ENCODE measurements around the gene PLEKHA7. TPM values are rescaled to one million over a fixed set of nuclear protein-coding genes. Genes with fewer than 3 reads are reported as not detected.

PLEKHA7 gene
- total and polyA plus RNA-seq, 2 of the 4 experiments (the other 2 are of a cell fraction), result 0.12 TPM; not detected in 1

- no peaks in the 10 kb centered on the region for H3K36me3 ChIP-seq (ENCODE audit: control insufficient read depth, insufficient read depth, low read length)
- H3K4me3 ChIP-seq (ENCODE audit: insufficient read depth, low read depth, low read length), result no peak overlapping the region; the same call in 1 of the 2 replicates
- intact Hi-C loops (cut with micrococcal nuclease), result no loop called here
- WGBS, 2 experiments (ENCODE audit: extremely low coverage in 2 of 2, insufficient read length in 1 of 2), result 1% methylated on average over 26 of the region's 51 CpGs; no CpG with 5 or more reads in 1 of the 2 experiments
- H2AK9ac ChIP-seq (replicated peaks; ENCODE audit: low read depth, low read length, poor library complexity), result no peak overlapping the region
- H3K9me1 ChIP-seq (ENCODE audit: insufficient read depth, low read length), result no peaks in the 10 kb centered on the region
- no peak overlapping the region for H3K9ac ChIP-seq (ENCODE audit: low read depth, low read length)
- H4K91ac ChIP-seq (ENCODE audit: insufficient read depth, low read depth, low read length), result no peak overlapping the region
- ATAC-seq (ENCODE audit: low read depth), result peak; percentile 66
- H2BK15ac ChIP-seq (ENCODE audit: low read depth, low read length), result no peak overlapping the region
- no peak overlapping the region for H3K14ac ChIP-seq (replicated peaks; ENCODE audit: low read depth, low read length)
- ChIA-PET POLR2A (ENCODE audit: unreplicated experiment) (no interaction called here), CTCF (no interaction called here)
- no peaks in the 10 kb centered on the region; the same call in 1 of the 2 replicates for H4K20me1 ChIP-seq (ENCODE audit: insufficient read depth, low read length)
- H3K23ac ChIP-seq (ENCODE audit: low read depth, low read length), result no peak overlapping the region
- no peaks in the 10 kb centered on the region for H3K9me3 ChIP-seq (ENCODE audit: control insufficient read depth, insufficient read depth, low read length)
- BruUV-seq (replicated peaks), result no TSS peak
- H3K4me2 ChIP-seq (ENCODE audit: low read depth, low read length), result peak overlapping the region; percentile 41; the same call in 1 of the 2 replicates
- H3K27ac ChIP-seq (ENCODE audit: insufficient read depth, low read length), result no peak overlapping the region
- dilution Hi-C loops (cut with HindIII; ENCODE audit: low sequenced_read_pairs, unreplicated experiment), result no loop called here
- H3K4ac ChIP-seq (ENCODE audit: low read depth, low read length), result no peak overlapping the region
- H3K56ac ChIP-seq (ENCODE audit: extremely low read depth, insufficient read depth, low read length), result no peak overlapping the region
- H3K4me1 ChIP-seq (ENCODE audit: control insufficient read depth, insufficient read depth, low read length), result no peaks in the 10 kb centered on the region
- no peak overlapping the region for H3K18ac ChIP-seq (ENCODE audit: low read depth, low read length)
- no peak overlapping the region for H2BK5ac ChIP-seq (ENCODE audit: low read depth, low read length, poor library complexity, severe bottlenecking)
- no peak overlapping the region for H2BK20ac ChIP-seq (ENCODE audit: low read depth, low read length)
- in situ Hi-C loops (cut with MboI; ENCODE audit: low sequenced_read_pairs), result loop anchor here (25.0 kb wide), 1 partner anchor 587 kb away; no protein-coding TSS in a partner anchor
- no peak for TF ChIP-seq NFE2L2 (IDR thresholded peaks at IDR 0.05; ENCODE audit: low read depth, low read length)
- no peaks in the 10 kb centered on the region for H3K79me1 ChIP-seq (ENCODE audit: low read depth in 1 of 2, low read length in 2 of 2)
- DNase-seq, result no peak
- H2AK5ac ChIP-seq (ENCODE audit: low read depth, low read length), result no peak overlapping the region
- H4K8ac ChIP-seq (ENCODE audit: low read depth in 2 of 2, low read length in 2 of 2), result no peak overlapping the region
- peaks cover 57% of the 10 kb centered on the region for H3K27me3 ChIP-seq (ENCODE audit: control insufficient read depth, insufficient read depth, low read length)
- H4K5ac ChIP-seq (ENCODE audit: low read depth, low read length), result no peak overlapping the region
- peak overlapping the region; percentile 62 for H2AFZ ChIP-seq (replicated peaks; ENCODE audit: low read length, poor library complexity)
- no peak overlapping the region for H2BK120ac ChIP-seq (ENCODE audit: low read depth, low read length)
Observed at GRCh38 chr11:16924826-16925560, 89.2 kb downstream of the PLEKHA7 start.
